SJSA1 (cell line): Measurements from ENCODE around the gene UTY. TPM values are rescaled to one million over a fixed set of nuclear protein-coding genes. Genes with fewer than 3 reads are reported as not detected.

Source experiments
- DNase-seq, 2 experiments: peaks; one replicate each; pipeline ENCODE4 v3.0.0-alpha.2; 2015 to 2020; ENCODE audit warnings: low spot score in 2 of 2, low read depth in 1 of 2
- H3K27ac ChIP-seq: fragments of 250-450 bp; sonication (Bioruptor Pico); 2 replicates; pipeline ENCODE4 v1.5.1; 2020; ENCODE audit warnings: mild to moderate bottlenecking, moderate library complexity
- H3K27me3 ChIP-seq: fragments of 250-450 bp; sonication (Bioruptor Pico); replicated peaks from 2 replicates; pipeline ENCODE4 v1.5.1; 2020; ENCODE audit warnings: mild to moderate bottlenecking, moderate library complexity
- H3K36me3 ChIP-seq: fragments of 250-450 bp; sonication (Bioruptor Pico); 2 replicates; pipeline ENCODE4 v1.5.1; 2020; ENCODE audit warnings: mild to moderate bottlenecking
- H3K4me1 ChIP-seq: fragments of 250-450 bp; sonication (Bioruptor Pico); replicated peaks from 2 replicates; pipeline ENCODE4 v1.6.1; 2021; ENCODE audit warnings: mild to moderate bottlenecking
- H3K4me3 ChIP-seq: fragments of 250-450 bp; sonication (Bioruptor Pico); 2 replicates; pipeline ENCODE4 v1.5.1; 2020; ENCODE audit warnings: mild to moderate bottlenecking
- H3K9me3 ChIP-seq: fragments of 250-450 bp; sonication (Bioruptor Pico); replicated peaks from 2 replicates; pipeline ENCODE4 v1.5.1; 2020; ENCODE audit warnings: mild to moderate bottlenecking
- total RNA-seq: library from RNA; depleted of rRNA; stranded (reverse); fragments of >200 nt; shearing (Covaris generic); gene quantifications from 2 replicates; pipeline ENCODE4 v1.2.3, GENCODE V29; 2014; rRNA removed

Gene UTY
- total RNA-seq, 1 experiment from 2014 or later, result not detected

GRCh38 chrY:13227354-13227953, 252.4 kb downstream of the UTY start:
- H3K4me3 ChIP-seq, result no peak overlapping the region
- no peaks in the 10 kb centered on the region for H3K4me1 ChIP-seq
- H3K27me3 ChIP-seq, result no peaks in the 10 kb centered on the region
- no peaks in the 10 kb centered on the region for H3K36me3 ChIP-seq
- no peak overlapping the region for H3K27ac ChIP-seq
- H3K9me3 ChIP-seq, result no peaks in the 10 kb centered on the region
- DNase-seq, result no peak

GRCh38 chrY:13210961-13211646, 268.7 kb downstream of the UTY start:
- Histone ChIP-seq H3K4me3 (no peak overlapping the region), H3K9me3 (no peaks in the 10 kb centered on the region), H3K27me3 (no peaks in the 10 kb centered on the region), H3K4me1 (no peaks in the 10 kb centered on the region), H3K36me3 (no peaks in the 10 kb centered on the region), H3K27ac (no peak overlapping the region)
- no peak for DNase-seq

- H3K9me3 ChIP-seq, result no peaks in the 10 kb centered on the region
- H3K27me3 ChIP-seq, result no peaks in the 10 kb centered on the region
- no peak overlapping the region for H3K4me3 ChIP-seq
- H3K36me3 ChIP-seq, result no peaks in the 10 kb centered on the region
- no peak for DNase-seq
- no peak overlapping the region for H3K27ac ChIP-seq
- H3K4me1 ChIP-seq, result no peaks in the 10 kb centered on the region
Measured at GRCh38 chrY:13205214-13205613, 274.6 kb downstream of the UTY start.

Other genes starting within 250 kb of the UTY start
- 0.08 TPM in 1 of 2 replicates, not detected in the other for gene TMSB4Y, start 223.9 kb upstream of the UTY start, total RNA-seq